ENCODE data around the gene PSORS1C2.

The PSORS1C2 gene

GRCh38 chr6:31114970-31115849 lies 23.7 kb downstream of the PSORS1C2 start:
- Histone ChIP-seq H3K9ac (no peak overlapping the region), H3K79me2 (ENCODE audit: insufficient read depth, low read depth) (no peaks in the 10 kb centered on the region), H3K36me3 (ENCODE audit: insufficient read depth) (no peaks in the 10 kb centered on the region), H4K20me1 (ENCODE audit: insufficient read depth) (no peaks in the 10 kb centered on the region), H2AFZ (ENCODE audit: low read depth) (no peak overlapping the region), H3K4me1 (ENCODE audit: low read depth, poor library complexity, severe bottlenecking) (no peaks in the 10 kb centered on the region), H3K4me2 (no peak overlapping the region), H3K4me3 (IDR thresholded peaks at IDR 0.05; ENCODE audit: insufficient read depth, low read depth, low read length) (no peak overlapping the region), H3K27ac (no peak overlapping the region), H3K27me3 (ENCODE audit: insufficient read depth, low read depth) (peaks cover 50% of the 10 kb centered on the region; the same call in 1 of the 2 replicates)
- no peak for TF ChIP-seq CTCF (conservative IDR thresholded peaks at IDR 0.05; ENCODE audit: low read depth, low read length)

GRCh38 chr6:31114541-31114878 lies 24.4 kb downstream of the PSORS1C2 start, which contains the start of gene PSORS1C1:
Gene PSORS1C1, plus strand, starts transcription at chr6:31114800. Its CDS starts 14,833 bp downstream, at chr6:31129633.
- Histone ChIP-seq H3K27ac (no peak within 1 kb of the TSS), H4K20me1 (ENCODE audit: insufficient read depth) (no peaks in the 10 kb centered on the region), H3K79me2 (ENCODE audit: insufficient read depth, low read depth) (no peaks in the 10 kb centered on the region), H3K4me3 (IDR thresholded peaks at IDR 0.05; ENCODE audit: insufficient read depth, low read depth, low read length) (no peak within 1 kb of the TSS), H3K9ac (no peak within 1 kb of the TSS), H3K4me1 (ENCODE audit: low read depth, poor library complexity, severe bottlenecking) (no peaks in the 10 kb centered on the region), H3K4me2 (no peak within 1 kb of the TSS), H3K27me3 (ENCODE audit: insufficient read depth, low read depth) (peaks cover 57% of the 10 kb centered on the region), H3K36me3 (ENCODE audit: insufficient read depth) (no peaks in the 10 kb centered on the region), H2AFZ (ENCODE audit: low read depth) (no peak within 1 kb of the TSS)
- TF ChIP-seq CTCF (conservative IDR thresholded peaks at IDR 0.05; ENCODE audit: low read depth, low read length), result no peak

DNA sequence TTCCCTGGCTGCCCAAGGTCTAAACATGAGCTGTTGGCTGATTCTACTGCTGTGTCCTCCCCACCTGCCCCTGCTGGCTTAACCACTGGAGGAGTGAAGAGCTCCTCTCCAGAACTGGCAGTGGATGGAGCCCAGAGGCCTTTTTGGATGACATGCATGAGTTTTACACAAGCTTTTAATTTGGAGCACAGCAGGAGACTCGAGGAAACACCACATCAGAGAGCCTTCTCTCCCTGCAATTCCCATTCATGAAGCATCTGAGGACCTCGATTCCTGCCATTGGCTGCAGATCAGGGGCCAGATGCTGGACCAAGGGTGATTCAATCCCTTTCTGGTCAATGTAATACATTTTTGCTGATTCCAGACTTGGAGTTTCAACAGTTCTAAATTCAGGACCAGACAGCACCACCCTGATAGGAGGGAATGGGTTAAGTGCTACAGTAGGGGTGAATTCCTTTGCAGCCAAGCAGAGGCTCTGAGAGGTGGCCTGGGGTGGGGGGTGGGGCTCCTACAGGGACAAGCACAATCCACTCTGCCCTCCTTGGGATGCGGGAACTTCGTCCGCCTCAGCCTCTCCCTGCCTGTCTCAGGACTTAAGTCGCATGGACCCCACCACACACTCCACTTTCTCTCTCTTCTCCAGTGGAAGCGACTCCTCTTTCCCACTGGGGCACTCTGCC lies 24.9 kb downstream of the PSORS1C2 start:
- no peak overlapping the region for H3K27ac ChIP-seq
- no peaks in the 10 kb centered on the region for H3K36me3 ChIP-seq (ENCODE audit: insufficient read depth)
- H2AFZ ChIP-seq (ENCODE audit: low read depth), result no peak overlapping the region
- no peaks in the 10 kb centered on the region for H3K79me2 ChIP-seq (ENCODE audit: insufficient read depth, low read depth)
- no peak overlapping the region for H3K4me2 ChIP-seq
- H3K27me3 ChIP-seq (ENCODE audit: insufficient read depth, low read depth), result peaks cover 53% of the 10 kb centered on the region
- no peaks in the 10 kb centered on the region for H3K4me1 ChIP-seq (ENCODE audit: low read depth, poor library complexity, severe bottlenecking)
- no peak for TF ChIP-seq CTCF (conservative IDR thresholded peaks at IDR 0.05; ENCODE audit: low read depth, low read length)
- H3K4me3 ChIP-seq (IDR thresholded peaks at IDR 0.05; ENCODE audit: insufficient read depth, low read depth, low read length), result no peak overlapping the region
- H4K20me1 ChIP-seq (ENCODE audit: insufficient read depth), result no peaks in the 10 kb centered on the region
- H3K9ac ChIP-seq, result no peak overlapping the region

GRCh38 chr6:31112478-31112877 lies 26.4 kb downstream of the PSORS1C2 start, which contains the start of gene C6orf15:
Gene C6orf15, minus strand, starts transcription at chr6:31112575. Its CDS starts 20 bp downstream, at chr6:31112555.
- Histone ChIP-seq H3K27me3 (ENCODE audit: insufficient read depth, low read depth) (peaks cover 38% of the 10 kb centered on the region), H4K20me1 (ENCODE audit: insufficient read depth) (no peaks in the 10 kb centered on the region), H2AFZ (ENCODE audit: low read depth) (no peak within 1 kb of the TSS), H3K36me3 (ENCODE audit: insufficient read depth) (no peaks in the 10 kb centered on the region), H3K4me3 (IDR thresholded peaks at IDR 0.05; ENCODE audit: insufficient read depth, low read depth, low read length) (no peak within 1 kb of the TSS), H3K27ac (no peak within 1 kb of the TSS), H3K4me1 (ENCODE audit: low read depth, poor library complexity, severe bottlenecking) (no peaks in the 10 kb centered on the region), H3K79me2 (ENCODE audit: insufficient read depth, low read depth) (no peaks in the 10 kb centered on the region), H3K9ac (no peak within 1 kb of the TSS), H3K4me2 (no peak within 1 kb of the TSS)
- no peak for TF ChIP-seq CTCF (conservative IDR thresholded peaks at IDR 0.05; ENCODE audit: low read depth, low read length)

Measured in KMS-11 (cell line).